Suppressor macrophage treated with lipopolysaccharide for 4 hours (primary cell): Measurements from ENCODE around the gene ZNF546.
"Not testable (repeated sequence)": the region's sequence is repeated elsewhere in the genome, so short reads cannot be mapped to it uniquely, and the experiment has no call there.

Experiments used
- DNase-seq: peaks from one replicate; pipeline ENCODE4 v3.0.0-alpha.2; 2020

Gene ZNF546

DNA sequence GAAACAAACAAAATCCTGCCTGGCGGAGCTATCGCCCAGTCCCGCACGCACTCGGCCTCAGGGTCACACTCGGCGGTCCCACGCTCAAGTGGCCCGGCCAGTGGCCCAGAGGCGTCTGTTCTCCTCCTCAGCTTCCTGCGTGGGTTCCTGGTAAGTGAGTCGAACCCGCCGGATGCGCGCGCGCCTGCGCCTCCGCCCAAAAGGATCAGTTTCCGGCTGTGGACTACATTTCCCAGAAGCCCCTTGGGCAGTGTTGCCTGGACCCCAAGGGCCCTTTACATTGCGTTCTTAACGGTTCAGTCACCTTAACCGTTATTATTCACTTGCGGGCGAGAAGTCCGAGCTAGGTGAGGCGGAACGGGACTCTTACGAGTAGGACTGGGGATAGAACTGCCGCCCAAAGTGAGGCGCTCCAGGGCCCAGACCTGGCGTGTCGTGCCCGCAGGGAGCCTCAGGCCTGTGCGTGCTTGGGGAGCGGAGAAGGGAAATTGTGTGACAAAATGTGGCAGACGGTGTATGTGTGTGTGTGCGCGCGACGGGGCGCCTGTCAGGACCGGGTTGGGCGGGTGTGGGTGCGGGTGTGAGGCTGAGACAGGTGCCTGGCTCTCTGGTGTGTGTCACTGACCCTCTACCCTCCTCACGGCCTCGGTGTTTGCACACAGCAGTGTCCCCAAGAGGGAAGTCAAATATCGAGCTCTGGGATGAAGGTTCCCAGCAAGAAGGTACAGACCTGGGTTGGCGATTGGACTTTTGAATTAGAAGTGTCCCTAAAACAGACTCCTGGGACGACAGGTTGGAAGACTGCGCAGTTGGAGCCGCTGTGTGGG lies at the start of gene ZNF546:
TSS of gene ZNF546 (plus strand) at position 250 of the 827 bp plus-strand sequence. CDS start 1,267 bp downstream, outside the sequence.
- DNase-seq: peak; percentile 92

DNA sequence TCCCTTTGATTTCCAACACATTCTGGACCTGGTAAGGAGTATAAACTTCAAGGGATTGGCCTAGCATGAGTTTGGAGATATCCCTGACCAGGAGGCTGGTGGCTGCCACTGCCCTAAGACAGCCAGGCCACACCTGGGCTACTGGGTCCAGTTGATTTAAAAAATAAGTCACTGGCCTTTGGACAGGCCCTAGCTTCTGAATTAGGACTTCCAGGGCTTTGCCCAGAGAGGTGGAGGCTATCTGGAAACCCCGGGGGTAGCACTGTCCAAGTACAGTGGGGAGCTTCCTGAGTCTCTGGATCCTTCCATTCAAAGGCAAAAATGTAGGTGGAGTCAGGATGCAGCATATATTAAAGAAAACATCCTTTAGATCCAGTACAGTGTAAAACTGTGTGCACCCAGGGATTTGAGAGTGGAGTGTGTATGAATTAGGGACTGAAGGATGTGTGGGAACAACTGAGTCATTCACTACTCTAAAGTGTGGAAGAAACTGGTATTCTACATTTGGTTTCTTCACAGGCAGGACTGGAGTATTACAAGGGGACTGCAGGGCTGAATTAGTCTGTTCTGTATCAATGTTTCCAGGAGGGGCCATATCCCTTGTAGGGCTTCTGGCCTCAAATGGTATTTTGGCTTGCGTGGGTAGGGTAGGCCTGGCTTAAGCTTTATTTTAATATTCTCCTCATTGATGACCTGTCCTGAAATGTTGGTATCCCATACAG lies 47.7 kb upstream of the ZNF546 start:
- DNase-seq: no peak

DNA sequence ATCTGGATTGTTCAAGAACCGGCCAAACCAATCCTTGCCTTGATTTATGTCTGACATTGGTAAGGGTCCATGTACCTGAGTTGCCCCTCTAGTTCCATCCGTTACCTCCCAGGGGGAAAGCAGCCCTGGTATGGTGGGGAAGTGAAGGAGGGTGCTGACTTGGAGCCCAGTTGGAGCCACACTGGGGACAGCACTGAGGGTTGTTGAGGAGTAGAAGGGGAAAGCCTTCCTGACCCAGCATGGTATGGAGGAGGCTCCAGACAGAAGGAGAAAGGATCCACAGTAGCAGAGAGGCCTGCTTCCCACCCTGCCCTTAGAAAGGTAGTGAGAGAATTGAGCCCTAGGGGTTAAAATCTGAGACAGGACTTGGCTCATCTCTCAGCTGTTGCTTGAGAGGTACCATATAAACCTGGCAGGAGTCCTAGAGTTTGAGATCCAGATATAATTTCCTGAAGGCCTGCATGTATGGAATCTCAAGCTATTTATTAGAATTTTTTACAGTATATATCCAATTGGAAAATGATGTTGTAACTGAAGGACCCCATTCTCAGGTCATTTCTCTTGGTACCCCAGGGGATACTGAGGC lies 45.7 kb upstream of the ZNF546 start:
- DNase-seq: no peak

DNA sequence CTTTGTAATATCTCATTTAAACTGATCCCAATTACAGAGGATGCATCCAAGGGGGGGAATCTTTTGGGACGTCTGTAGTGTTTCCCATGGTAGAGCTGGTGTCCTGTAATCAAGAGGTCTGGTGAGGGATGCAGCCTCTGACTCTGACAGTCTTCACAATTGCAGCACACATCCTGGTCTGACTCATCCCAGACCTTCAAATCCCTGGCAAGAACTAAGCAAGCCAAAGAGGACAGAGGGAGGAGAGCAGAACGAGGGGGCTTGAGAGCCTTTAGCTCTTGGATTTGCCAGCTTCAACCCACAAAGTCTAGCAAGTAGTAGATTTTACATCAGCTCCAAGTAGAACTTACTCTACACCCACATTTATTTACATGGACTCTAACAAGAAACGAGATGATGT lies 45.2 kb upstream of the ZNF546 start:
- DNase-seq: peak; percentile 78

DNA sequence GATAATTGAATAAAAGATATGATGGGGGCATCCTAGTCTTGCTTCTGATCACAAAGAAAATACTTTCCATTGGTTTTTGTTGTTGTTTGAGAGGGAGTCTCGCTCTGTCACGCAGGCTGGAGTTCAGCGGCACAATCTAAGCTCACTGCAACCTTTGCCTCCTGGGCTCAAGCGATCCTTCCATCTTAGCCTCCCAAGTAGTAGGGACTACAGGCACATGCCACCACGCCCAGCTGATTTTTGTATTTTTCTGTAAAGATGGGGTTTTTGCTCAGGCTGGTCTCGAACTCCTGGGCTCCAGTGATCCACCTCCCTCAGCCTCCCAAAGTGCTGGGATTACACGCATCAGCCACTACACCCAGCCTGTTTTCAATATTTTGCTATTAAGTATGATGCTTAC lies 42.9 kb upstream of the ZNF546 start:
- DNase-seq: no peak

DNA sequence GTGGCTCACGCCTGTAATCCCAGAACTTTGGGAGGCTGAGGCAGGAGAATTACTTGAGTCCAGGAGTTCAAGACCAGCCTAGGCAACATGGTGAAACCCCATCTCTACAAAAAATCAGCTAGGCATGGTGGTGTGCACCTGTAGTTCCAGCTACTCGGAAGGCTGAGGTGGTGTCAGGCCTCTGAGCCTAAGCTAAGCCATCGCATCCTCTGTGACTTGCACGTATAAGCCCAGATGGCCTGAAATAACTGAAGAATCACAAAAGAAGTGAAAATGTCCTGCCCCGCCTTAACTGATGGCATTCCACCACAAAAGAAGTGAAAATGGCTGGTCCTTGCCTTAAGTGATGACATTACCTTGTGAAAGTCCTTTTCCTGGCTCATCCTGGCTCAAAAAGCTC lies 39.0 kb upstream of the ZNF546 start:
- DNase-seq: not testable (repeated sequence)

DNA sequence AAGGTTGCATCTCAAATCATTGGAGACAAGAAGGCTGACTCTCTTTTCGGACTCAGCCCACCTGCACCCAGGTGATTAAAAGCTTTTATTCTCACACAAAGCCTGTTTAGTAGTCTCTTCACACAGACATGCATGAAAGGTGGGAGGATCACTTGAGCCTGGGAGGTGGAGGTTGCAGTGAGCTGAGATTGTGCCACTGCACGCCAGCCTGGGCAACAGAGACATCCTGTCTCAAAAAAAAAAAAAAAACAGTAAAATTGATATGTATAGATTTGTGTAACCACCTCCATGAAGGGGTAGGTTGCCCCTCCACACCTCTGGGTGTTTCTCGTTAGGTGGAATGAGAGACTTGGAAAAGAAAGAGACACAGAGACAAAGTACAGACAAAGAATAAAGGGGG lies 37.9 kb upstream of the ZNF546 start:
- not testable (repeated sequence) for DNase-seq

DNA sequence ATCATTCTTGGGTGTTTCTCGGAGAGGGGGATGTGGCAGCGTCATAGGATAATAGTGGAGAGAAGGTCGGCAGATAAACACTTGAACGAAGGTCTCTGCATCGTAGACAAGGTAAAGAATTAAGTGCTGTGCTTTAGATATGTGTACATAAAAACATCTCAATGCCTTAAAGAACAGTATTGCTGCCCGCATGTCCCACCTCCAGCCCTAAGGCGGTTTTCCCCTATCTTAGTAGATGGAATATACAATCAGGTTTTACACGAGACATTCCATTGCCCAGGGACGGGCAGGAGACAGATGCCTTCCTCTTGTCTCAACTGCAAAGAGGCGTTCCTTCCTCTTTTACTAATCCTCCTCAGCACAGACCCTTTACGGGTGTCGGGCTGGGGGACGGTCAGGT lies 37.5 kb upstream of the ZNF546 start:
- DNase-seq: not testable (repeated sequence)

DNA sequence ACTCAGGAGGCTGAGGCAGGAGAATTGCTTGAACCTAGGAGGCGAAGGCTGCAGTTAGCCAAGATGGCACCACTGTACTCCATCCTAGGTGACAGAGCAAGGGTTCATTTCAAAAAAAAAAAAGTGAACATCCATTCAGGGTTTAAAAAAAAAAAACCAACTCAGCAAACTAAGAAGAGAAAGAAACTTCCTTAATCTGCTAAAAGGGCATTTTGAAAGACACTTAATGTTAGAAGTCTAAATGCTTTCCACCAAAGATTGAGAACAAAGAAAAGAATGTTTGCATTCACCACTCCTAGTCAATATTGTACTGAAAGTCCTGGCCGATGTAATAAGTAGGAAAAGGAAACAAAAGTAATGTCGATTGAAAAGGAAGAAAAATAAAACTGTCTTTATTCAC lies 33.0 kb upstream of the ZNF546 start:
- no peak for DNase-seq

DNA sequence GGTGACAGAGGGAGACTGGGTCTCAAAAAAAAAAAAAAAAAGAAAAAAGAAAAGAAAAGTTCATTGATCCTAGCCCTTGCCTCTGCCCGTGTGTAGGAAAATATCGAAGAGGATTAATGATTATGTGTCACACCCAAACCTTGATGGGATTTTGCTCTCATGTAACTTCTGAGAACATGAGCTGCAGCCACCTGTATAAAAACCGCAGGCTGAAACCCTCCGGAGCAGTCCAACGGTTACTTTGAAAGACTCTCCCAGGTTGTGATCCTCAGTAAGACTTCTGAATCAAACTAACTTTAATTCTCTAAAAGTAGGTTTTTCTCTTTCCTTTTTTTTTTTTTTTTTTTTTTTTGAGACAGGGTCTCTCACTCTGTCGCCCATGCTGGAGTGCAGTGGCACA lies 30.2 kb upstream of the ZNF546 start:
- DNase-seq: no peak

DNA sequence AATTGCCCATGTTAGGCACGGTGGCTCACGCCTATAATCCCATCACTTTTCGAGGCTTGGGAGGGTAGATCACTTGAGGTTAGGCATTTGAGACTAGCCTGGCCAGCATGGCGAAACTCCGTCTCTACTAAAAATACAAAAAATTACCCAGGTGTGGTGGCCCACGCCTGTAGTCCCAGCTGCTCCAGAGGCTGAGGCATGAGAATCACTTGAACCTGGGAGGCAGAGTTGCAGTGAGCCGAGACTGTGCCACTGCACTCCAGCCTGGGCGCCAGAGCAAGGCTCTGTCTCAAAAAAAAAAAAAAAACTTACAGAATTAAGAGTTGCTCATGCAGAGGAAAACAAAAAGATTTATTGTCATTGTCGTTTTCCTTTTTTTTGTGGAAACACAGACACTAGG lies 29.3 kb upstream of the ZNF546 start:
- DNase-seq: no peak

DNA sequence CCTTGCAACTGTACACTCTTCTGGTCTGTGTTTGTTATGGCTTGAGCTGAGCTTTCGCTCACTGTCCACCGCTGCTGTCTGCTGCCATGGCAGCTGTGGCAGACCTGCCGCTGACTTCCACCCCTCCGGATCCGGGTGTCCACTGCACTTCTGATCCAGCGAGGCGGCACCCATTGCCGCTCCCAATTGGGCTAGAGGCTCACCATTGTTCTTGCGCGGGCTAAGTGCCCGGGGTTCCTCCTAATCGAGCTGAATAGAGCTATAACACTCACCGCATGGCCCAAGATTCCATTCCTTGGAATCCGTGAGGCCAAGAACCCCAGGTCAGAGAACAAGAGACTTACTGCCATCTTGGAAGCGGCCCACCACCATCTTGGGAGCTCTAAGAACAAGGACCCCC lies 28.1 kb upstream of the ZNF546 start:
- no peak for DNase-seq

DNA sequence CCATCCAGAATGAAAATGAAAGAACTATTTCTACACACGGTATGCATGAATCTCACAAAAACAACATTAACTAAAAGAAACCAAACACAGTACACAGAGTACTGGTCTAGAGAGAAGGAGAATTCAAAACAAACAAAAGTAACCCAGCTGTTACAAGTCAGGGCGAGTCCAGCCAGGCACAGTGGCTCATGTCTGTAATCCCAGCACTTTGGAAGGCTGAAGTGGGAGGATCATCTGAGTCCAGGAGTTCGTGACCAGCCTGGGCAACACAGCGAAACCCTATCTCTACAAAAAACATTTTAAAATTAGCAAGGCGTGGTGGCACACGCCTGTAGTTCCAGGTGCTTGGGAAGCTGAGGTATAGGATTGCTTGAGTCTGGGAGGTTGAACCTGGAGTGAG lies 27.6 kb upstream of the ZNF546 start:
- DNase-seq: peak; percentile 20

DNA sequence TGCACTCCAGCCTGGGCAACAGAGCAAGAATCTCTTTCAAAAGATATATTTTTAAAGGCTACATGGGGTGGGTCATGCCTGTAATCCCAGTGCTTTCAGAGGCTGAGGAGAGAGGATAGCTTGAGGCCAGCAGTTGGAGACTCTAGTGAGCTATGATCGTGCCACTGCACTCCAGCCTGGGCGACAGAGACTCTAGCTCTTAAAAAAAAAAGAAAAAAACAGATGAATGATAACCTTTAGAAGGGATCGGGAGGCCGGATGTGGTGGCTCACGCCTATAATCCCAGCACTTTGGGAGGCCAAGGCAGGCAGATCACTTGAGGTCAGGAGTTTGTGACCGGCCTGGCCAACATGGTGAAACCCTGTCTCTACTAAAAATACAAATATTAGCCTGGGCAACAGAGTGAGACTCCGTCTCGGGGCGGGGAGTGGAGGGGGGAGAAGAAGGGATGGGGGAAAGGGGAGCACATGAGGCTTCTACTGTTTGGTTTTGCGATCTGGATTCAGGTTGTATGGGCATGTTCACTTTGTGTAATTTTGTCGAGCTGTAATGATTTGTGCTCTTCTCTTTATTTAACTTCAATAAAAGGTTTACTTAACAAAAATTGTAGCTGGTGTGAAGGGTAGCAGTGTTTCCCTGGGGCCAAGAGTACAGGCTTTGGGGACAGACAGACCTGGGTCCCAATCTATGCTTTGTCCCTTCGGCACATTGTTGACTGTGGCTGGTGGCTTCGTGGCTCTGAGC lies 27.0 kb upstream of the ZNF546 start:
- no peak for DNase-seq

DNA sequence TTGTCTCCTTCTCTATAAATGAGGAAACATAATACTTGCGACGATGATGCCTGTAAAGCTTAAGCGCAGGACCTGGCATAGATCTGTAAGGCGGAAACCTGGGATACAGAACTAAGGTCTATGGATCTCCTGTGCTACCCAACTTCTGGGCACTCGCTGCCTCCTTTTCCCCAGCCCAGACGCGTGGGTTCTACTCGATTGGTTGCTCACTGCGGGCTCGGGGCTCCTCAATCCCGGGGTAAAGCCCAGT lies 26.5 kb upstream of the ZNF546 start:
- DNase-seq: no peak

DNA sequence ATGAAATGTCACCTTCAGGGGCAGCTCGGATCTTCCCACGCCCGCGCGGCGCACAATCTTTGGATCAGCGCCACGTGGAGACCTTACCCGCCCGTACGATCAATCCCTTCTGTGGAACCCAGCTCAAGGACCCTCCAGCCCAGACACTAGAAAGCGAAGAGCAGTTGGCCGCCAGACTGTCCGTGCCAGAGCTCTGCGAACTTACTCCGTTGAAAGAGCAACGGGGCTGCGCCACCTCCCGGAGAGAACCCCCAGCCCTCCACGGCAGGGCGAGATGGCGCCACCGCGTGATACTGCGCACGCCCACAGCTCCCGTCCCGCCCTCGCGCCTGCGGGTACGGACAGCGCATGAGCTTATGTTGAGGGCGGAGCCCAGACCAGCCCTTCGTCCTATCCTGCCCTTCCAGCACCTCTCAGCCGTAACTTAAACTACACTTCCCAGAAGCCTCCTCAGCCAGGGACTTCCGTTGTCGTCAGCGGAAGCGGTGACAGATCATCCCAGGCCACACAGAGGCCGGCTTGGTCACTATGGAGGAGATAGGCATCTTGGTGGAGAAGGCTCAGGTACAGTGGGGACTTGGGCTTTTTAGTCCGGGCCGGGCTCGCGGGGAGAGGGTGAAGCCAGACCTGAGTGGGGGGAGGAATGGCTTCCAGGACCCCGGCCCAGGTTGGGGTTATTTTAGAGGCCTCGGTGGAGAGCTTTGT lies 26.0 kb upstream of the ZNF546 start, which contains the start of gene PSMC4:
TSS of gene PSMC4 (plus strand) at position 491 of the 705 bp plus-strand sequence. CDS start at position 529, 38 bp downstream.
- DNase-seq: peak; percentile 99

DNA sequence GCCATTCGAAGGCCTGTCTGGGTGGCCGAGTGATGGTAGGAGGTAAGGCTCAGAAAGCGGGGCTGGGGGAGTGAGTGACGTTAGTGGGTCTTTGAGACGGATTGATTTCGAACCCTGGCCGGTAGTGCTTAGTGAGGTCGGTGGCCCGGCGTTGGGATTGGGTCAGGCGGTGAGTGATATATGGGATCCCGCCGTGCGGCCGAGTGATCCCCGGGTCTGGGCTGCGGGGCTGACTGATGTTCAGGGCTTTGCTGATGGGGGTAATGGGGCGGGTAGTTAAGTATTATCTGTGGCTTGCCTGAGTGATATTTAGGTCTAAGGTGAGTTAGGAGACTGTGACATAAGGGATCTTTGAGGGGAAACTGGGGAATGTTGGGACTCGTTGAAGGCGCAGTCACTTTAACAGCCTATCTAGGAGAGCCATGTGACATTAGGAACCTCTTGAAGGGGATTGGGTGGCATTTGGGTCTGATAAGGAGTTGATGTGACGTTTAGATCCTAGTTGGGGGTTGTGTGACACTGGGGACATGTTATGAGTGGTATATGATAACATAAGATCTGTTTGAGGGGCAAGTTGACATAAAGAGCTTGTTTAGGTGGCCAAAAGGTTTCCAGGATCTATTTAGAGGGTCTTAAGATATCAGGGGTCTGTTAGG lies 25.4 kb upstream of the ZNF546 start:
- no peak for DNase-seq

DNA sequence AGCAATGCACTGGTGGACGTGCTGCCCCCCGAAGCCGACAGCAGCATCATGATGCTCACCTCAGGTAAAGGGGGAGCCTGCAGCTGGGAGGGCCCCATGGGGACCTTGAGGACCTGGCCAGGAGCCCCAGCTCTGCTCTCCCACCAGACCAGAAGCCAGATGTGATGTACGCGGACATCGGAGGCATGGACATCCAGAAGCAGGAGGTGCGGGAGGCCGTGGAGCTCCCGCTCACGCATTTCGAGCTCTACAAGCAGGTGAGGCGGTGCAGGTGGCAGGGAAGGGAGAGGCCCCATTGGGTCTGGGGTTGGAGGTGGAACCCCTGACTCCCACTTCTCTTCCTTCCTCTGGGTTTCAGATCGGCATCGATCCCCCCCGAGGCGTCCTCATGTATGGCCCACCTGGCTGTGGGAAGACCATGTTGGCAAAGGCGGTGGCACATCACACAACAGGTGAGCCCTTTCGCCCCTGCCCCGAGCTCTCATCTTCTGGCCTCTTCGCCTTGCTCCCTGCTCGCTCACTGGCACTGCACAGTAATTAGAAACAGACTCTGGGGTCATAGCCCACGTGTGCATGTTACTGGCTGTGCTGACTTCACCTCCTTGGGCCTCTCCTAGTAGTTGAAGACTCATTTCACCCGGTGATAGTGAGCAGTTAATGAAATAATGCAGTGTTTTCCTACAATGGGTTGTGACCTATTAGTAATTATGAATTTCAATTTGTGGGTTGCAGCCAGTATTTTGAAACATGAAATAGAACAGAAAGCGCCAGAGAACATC lies 22.3 kb upstream of the ZNF546 start:
- DNase-seq: no peak

DNA sequence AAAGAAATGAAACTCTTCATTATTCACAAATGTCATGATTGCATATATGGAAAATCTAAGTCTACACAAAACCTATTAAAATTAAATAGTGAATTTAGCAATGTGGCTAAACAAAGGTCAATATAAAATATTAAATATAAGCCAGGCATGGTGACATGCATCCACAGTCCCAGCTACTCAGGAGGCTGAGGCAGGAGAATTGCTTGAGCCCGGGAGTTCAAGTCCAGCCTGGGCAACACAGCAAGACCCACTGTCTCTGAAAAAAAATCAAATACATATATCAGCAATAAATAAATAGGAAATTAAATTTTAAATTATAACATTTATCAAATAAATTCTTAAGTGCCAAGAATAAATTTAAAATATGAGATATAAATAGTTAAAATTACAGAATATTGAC lies 14.0 kb upstream of the ZNF546 start:
- DNase-seq: no peak

DNA sequence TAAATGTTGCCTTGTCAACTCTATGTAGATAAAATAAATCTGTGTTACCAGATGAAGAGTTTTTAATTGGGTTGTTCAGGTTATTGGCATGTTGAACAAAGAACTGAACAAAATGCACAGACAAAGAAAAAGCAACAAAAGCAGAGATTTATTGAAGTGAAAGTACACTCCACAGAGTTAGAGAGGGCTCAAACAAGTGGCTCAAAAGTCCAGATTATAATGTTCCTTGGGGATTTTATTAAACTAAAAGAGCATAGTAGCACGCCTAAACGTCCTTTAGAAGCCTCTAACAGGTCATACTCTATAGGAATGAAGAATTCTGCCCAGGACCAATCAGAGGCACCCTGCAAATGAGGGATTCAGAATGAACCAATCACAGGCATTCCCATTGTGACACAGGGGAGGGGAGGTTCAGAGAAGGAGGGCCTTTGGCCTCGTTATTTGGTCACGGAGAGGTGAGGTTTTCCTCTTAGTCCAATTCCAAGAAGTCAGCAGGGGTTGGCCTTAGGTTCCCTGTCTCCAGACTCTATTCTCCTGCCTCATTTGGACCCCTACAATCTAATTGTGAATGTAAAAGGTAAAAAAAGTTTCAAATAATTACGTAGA lies 13.1 kb upstream of the ZNF546 start:
- DNase-seq: no peak

DNA sequence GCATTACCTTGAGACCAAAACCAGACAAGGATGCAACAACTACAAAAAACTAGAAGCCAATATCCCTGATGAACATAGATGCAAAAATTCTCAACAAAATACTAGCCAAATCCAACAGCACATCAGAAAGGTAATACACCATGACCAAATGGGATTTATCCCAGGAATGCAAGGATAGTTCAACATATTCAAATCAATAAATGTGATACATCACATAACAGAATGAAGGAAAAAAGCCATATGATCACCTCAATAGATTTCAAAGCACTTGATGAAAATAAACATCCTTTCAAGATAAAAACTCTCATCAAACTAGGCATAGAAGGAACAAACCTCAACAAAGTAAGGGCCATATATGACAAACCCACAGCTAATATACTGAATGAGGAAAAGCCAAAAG lies 10.2 kb upstream of the ZNF546 start:
- no peak for DNase-seq
